Erythroblast (primary cell): ENCODE results near the gene CLSTN1.

ENCODE experiments used
- GATA1 ChIP-seq: IDR thresholded peaks from 2 replicates; pipeline ENCODE4 v1.6.1; 2011; ENCODE audit warnings: low read depth, mild to moderate bottlenecking, control low read depth, low read length, moderate library complexity
- POLR2A ChIP-seq: IDR thresholded peaks from 2 replicates; pipeline ENCODE4 v1.6.1; 2011; ENCODE audit warnings: mild to moderate bottlenecking, low read length

- TF ChIP-seq POLR2A (no peak), GATA1 (no peak)
These were observed 65.1 kb downstream of the CLSTN1 start for GRCh38 chr1:9758559-9759121.
